Cerebellar nuclear complex (tissue), 1 donor: ENCODE measurements around the gene XRN1.
A peak's percentile ranks its signal among the peaks of the same experiment; 100 is the strongest.
"Not testable (repeated sequence)": the region's sequence is repeated elsewhere in the genome, so short reads cannot be mapped to it uniquely, and the experiment has no call there.

Source experiments
- DNase-seq, 2 experiments: peaks; one replicate each; lab custom pipeline; 2025; lab: John Stamatoyannopoulos, UW

XRN1 gene

DNA sequence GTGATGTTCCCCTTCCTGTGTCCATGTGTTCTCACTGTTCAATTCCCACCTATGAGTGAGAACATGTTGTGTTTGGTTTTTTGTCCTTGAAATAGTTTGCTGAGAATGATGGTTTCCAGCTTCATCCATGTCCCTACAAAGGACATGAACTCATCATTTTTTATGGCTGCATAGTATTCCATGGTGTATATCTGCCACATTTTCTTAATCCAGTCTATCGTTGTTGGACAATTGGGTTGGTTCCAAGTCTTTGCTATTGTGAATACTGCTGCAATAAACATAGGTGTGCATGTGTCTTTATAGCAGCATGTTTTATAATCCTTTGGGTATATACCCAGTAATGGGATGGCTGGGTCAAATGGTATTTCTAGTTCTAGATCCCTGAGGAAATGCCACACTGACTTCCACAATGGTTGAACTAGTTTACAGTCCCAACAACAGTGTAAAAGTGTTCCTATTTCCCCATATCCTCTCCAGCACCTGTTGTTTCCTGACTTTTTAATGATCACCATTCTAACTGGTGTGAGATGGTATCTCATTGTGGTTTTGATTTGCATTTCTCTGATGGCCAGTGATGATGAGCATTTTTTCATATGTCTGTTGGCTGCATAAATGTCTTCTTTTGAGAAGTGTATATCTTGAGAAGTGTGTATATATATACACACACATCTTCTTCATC, 123.4 kb downstream of the XRN1 start:
- not testable (repeated sequence) for DNase-seq

DNA sequence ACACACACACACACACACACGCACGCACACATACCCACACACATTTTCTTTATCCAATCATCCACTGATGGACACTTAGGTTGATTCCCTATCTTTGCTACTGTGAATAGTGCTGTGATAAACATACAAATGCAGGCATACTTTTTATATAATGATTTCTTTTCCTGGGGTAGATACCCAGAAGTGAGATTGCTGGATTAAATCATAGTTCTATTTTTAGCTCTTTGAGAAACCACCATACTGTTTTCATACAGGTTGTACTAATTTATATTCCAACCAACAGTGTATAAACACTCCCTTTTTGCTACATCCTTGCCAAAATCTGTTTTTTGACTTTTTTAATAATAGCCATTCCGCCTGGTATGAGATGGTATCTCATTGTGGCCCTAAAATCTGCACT, 127.9 kb downstream of the XRN1 start:
- no peak for DNase-seq

DNA sequence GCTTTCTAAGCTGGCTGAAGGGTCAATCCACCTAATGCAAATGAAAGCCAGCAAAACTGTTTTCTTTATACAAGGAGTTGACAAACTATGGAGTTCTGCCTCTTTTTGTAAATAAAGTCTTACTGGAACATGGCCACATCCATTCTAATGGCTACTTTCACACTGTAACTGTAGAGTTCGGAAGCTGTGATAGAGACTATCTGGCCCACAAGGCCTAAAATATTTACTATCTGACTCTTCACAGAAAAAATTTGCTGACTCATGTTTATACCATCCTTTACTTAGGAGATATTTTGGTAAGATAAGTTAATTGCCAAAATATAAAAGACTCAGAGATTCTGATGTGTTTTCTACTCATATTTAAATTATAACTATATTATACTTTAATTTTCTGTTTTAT, 128.7 kb downstream of the XRN1 start:
- no peak for DNase-seq

DNA sequence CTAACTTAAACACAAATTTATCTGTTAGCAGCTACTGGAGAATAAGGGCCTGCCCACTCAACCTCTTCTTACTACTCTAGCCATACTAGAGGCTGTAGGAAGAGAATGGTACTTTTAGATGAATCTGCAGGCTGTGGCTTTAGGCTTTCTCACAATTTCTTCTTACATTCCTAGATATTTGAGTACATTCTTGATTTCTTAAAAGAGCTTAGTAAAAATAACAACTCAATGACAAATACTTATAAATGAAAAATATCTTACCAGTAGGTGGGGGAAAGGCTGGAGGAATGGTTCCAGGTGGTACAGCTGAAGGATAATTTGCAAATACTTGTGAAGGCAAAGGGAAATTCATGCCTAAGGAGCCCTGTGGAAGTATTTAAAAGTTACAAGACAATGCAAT, 129.5 kb downstream of the XRN1 start:
- DNase-seq, result no peak

DNA sequence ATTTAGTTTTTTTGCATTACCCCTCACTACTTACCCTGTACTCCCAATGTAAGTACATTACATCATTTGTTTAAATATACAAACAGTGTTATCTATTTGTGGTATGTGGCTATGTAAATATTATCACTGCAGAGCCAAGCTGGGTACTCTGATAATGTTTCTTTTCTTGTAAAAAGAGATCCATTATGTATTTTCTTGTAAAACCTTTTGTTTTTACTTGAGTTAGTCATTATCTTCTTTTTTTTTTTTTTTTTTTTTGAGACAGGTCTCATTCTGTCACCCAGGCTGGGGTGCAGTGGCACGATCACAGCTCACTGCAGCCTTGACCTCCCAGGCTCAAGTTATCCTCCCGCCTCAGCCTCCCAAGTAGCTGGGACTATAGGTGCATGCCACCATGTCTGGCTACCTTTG, 131.9 kb downstream of the XRN1 start:
- not testable (repeated sequence) for DNase-seq

DNA sequence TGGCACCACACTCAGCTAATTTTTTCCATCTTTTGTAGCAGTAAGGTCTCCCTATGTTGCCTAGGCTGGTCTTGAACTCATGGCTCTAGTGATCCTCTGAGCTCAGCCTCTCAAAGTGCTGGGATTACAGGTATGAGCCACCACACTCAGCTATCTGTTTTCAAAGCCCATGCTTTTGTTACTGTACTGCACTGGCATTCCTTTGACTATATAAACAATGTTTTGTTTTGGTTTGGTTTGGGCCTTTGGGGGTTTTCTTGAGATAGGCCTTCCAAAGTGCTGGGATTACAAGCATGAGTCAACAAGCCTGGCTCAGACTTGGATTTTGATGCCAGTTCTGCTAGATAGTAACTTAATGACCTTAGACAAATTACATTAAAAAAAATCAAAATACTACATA, 132.8 kb downstream of the XRN1 start:
- DNase-seq, result no peak

DNA sequence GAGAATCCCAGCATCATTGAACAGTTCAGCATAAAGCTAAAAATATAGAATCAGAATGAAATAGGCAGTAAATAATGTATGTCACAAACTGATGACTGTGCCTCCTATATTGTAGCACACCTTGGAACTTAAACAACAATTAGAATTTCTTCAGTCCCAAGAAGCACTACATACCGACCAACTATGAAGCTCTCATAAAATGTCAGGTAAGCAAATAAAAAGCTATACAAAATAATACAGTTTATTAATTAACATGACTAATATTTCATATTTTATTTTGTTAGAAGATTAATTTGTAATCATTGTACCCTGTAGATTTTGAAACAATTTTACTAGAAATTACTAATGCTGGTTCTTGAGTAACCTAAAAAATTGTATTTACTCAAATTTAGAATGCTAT, 137.4 kb downstream of the XRN1 start:
- DNase-seq, result no peak

DNA sequence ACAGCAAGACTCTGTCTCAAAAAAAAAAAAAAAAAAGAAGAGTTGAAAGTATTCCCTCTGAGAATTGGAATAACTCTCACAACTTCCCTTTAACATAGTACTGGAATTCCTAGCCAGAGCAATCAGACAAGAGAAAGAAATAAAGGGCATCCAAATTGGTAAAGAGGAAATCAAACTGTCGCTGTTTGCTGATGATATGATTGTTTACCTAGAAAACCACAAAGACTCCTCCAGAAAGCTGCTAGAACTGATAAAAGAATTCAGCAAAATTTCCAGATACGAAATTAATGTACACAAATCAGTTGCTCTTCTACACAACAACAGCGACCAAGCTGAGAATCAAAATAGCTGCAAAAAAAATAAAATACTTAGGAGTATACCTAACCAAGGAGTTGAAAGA, 145.0 kb downstream of the XRN1 start:
- DNase-seq, result not testable (repeated sequence)

DNA sequence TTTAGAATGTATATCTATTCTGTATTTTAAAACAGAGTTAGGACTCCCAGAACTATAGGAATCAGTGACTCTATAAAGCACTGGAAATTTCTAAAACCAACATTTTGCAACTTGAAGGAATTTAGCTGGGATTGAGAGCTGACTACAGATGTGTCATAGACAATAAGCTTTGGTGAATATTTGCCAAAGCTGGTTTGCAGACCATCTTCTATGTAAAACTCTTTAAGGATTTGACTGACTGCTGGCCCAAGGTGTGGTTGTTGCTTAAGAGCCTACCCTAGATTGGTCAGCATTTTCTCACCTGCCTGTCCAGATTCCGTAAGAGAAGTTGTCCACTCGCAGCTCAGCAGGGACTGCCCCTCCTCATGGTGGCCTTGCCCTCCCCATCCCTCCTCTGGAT, 149.2 kb downstream of the XRN1 start:
- no peak for DNase-seq

DNA sequence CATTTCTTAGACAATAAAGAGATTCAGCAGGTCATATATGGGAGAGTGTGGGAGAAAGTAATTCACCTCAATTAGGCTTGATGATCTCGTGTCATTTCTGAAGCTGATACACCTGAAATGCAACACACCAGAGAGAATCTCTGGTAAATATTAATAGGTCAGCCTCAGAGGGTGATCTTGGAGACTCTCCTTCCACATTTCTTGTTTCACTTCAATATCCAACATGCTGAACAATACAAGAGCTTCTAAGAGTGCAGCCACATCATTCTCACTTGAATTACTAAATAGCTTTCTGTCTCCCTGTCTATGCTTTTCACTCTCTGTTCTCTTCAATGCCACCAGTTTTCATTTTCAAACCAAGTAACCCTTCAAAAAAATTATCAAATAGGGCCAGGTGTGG, 151.3 kb downstream of the XRN1 start:
- no peak for DNase-seq

DNA sequence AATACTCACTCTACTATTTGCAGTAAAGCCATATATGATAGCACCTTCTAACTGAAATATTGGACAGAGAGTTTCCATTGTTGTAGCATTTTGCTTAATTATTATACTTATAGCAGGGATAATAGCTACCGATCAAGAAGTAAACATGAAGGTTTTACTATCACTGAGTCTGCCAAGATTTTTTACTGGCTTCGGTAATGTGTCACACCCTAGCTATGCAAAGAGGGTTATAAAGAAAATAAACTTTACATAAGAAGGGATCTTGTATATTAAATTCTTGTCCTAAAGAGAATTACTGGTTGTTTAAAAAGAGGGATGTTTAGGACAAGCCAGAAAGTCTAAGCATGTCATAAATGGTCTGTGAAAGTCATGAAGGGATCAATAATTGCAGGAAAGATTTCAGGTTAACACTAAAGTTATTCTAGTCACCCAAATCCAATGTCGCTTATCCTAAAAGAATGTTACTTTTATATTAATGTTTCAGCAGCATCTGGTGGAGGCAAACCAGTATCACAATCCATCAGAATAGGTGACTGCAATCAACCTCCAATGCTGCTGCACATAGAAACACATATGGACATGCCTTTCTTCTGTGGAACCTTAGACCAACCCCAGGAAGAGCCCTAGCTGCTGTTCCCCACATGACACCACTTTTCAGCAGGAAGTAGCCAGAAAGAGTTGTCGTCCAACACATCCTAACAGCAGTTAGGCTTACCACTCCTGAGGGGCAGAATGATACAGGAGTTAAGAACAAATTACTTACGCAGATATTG, 159.8 kb downstream of the XRN1 start:
- no peak for DNase-seq

DNA sequence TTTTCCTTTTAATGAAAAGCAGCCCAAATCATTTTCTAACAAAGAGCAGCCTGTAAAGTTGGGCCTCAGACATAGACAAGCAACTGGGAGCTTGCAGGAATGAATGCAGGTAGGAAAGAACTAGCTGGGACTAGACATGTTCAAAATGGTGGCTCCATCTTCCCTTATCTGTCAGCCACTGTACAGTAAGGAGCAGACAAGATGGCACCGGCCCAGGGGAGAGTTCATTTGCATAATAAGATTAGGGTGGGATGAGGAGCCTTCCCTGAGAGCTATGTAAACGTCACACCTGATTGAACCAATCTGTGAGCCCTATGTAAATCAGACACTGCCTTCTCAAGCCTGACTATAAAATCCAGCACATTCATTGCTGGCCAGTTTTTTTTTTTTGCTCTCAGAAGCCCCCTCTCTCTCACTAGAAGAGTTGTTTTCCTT, 162.7 kb downstream of the XRN1 start:
- DNase-seq, result no peak

DNA sequence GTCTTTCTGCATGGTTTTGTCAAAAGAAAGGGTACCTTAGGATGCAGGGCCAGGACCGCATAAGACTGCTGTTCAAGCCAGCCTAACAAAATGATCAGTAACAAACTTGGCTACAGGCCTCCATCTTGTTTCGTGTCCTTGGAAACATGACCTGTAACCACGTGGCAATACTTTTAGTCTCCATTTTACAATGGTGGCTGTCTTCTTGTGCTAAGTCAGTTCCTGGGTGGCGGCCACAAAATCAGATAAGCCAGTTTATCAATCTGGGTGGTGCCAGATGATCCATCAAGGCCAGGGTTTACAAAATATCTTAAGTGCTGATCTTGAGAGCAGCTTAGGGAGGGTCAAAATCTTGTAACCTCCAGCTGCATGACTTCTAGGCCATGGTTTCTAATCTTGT, 165.3 kb downstream of the XRN1 start:
- no peak for DNase-seq

DNA sequence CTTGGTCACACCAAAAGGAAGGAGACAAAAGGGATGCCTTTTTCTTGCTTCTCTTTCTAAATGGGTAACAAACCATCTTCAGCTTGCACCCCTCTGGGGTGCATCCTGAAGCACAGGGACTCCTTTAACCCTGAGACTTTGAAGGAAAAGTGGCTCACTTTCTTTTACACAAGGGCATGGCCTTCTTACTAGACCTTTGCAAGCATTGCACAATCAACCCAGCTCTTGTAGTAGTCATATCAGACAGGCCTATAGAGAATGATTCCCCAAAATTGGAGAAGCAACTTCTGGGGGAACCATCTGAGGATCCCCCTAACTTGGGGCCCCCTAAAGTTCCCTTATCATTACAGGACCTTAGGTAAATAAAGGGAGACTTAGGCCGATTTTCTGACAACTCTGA, 166.4 kb downstream of the XRN1 start:
- no peak for DNase-seq

DNA sequence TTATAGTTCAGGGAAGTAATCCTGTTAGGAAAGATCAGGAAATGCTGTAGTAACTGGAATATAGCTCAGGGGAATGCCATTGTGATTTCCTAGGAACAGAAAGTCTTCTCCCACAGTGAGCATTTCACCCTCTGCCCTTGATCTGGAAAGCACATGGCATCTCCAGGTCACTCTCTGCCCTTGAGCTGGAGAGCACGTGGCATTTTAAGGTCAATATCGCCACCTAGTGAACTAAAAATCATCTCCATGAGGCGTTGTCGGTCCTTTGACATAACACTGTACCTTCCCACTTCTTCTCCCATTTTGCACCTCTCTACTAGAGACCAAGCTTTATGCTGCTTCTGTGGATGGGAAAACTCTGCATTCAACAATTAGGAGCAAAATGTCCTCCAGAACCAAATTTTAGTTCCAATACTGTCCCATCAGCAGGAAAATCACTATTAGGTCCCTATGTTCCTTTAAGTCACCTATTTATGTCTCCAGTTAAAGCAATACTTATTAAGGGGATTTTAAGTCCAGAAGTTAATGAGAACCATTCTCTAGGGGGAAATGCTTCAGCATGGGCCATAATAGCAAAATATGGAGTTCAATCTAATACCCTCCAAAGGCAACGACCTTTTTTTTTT, 167.8 kb downstream of the XRN1 start:
- DNase-seq, result peak in 1 of 2 experiments; percentile 5

DNA sequence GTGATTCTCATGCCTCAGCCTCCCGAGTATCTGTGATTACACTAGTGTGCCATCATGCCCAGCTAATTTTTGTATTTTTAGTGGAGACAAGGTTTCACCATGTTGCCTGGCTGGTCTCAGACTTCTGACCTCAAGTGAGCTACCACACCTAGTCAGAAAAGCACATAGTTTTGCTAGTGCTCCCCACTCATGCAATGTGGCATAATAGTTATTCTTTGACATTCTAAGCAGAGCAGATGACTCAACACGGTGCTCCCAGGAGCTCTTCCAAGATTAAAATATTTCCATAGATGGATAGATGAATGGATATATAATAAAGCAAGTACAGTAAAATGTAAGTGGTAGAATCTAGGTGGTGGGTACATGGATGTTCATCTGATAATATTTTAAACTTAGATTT, 169.4 kb downstream of the XRN1 start:
- no peak for DNase-seq

DNA sequence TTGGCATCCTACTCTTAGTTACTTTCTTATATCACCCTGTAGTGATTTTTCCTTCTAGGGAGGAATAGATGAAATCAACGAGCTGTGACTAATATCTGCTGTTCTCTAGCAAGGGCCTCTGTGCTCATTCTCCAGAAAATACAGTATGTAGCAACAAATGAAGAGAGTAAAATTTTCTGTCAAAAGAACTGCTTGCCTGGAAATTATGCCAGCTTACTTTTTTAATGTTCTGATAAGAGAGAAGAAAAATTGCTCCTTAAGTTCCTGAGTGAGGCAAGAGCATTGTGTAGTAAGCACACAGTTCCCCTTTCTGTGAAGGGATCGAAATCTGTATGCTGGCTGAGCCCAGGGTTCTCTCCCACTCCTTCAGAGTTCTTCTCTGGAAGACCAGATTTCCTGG, 171.1 kb downstream of the XRN1 start:
- no peak for DNase-seq

DNA sequence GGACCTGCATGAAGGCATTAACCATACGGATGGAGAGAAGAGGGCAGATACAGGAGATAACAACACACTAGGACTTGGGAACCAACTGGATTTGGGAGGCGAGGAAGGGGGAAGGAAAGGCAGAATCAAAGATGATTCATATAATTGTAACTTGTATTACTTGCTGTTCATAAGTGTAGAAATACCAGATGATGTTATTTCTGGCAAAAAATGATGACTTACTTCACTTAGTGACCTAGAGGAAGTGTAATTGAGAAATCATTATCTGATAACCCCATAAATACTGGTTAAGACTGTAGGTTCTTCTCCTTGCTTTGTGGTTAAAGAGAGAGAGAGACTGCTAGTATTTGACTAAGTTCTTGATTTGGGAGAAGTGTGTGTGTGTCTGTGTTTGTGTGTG, 172.0 kb downstream of the XRN1 start:
- no peak for DNase-seq

DNA sequence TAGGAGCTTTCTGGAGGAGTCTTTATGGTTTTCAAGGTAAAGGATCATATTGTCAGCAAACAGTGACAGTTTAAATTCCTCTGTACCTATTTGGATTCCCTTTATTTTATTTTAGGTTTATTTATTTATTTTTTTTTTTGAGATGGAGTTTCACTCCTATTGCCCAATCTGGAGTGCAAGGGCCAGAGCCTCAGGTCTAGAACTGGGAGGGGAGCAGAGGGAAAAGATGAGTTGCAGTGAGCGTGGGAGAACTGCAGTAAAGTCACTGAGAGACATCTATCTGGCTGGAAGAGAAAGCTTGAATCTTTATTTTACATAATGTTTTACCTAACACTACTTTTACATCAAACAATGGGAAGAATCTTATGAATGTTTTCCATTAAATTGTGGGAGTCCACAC, 172.9 kb downstream of the XRN1 start:
- DNase-seq, result no peak

DNA sequence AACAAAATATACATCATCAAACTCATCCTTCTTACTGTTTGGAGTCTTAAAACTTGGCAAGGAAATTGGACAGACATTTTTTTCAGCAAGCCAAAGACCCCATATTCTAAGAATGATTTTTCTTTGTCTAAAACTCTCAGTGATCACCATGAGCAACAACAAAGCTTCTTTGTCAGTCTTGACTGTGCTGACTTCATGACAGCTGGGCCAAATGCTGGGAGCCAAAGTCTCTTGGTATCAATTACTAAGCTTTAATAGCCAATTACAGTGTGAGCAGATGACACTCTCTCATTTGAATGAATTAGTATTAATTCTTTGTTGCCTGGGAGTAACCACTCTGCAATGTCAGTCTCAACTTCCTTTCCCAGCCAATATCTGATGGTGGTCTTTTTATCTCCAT, 174.3 kb downstream of the XRN1 start:
- no peak for DNase-seq

DNA sequence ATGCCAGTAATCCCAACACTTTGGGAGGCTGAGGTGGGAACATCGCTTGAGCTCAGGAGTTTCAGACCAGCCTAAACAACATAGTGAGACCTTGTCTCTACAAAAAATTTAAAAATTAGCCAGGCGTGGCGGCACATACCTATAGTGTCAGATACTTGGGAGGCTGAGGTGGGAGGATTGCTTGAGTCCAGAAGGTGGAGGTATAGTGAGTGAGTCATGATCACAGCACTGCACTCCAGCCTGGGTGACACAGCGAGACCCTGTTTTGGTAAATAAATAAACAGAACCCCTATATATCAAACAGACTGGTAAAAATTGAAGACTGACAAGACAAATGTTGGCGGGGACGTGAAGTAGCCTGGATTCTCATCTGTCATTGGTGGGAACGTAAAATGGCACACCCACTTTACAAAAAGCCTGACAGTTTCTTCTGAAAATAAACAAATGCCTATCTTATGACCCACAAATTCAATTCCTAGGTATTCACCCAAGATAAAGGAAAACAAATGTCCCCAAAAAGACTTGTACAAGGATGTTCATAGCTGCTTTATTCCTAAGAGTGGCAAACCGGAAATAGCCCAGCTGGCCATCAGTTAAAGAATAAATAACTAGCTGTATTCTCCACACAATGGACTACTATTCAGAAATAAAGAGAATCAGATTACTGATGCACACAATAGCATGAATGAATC, 175.5 kb downstream of the XRN1 start:
- DNase-seq, result no peak

DNA sequence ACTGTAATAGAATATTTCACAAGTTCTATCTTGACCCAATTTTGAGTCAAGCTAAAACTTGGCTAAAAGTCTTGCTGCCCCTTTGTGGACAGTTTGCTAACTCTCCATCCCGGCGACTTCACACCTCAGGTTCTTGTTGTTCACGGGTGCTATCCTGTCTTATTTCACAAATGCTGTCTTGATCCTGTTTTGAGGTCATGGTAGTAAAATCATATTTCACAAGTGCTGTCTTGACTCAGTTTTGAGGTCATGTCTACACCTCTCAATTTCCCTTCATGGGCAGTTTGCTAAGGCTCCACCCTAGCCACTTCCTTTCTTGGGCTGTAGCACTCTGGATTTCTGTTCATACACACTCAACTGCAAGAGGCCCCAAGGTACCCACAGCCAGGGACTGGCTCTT, 177.4 kb downstream of the XRN1 start:
- no peak for DNase-seq

DNA sequence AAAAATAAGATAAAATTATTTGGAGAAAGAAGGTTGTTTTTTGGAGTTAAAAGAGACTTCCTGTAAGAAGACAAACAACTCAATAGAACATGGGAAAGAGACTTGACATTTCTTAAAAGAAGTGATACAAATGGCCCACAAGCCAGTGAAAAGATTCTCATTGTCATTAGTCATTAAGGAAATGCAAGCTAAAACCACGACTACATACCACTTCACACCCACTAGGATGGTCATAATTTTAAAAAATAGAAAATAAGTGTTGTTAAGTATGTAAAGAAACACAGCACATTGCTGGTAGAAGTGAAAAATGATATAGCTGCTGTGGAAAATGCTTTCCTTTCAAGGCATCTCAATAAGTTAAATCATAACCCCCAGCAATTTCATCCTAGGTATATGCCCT, 178.1 kb downstream of the XRN1 start:
- DNase-seq, result no peak
